Heart left ventricle (tissue), 13 donors: ENCODE measurements around the gene CARMIL3.

ENCODE experiments used
- CTCF ChIP-seq, 12 donors: fragments of 200-600 bp; sonication (generic) in 4 of 12; IDR thresholded peaks; one replicate each; pipeline versions ENCODE4 v1.5.0 to v1.8.0; 2018 to 2022; ENCODE audit warnings: antibody characterized with exemption in 12 of 12, mild to moderate bottlenecking in 5 of 12
- POLR2A ChIP-seq, 2 donors: fragments of 450-650 bp; IDR thresholded peaks; one replicate each; pipeline ENCODE4 v1.6.1; 2017; ENCODE audit warnings: antibody characterized with exemption in 2 of 2, mild to moderate bottlenecking in 2 of 2, moderate library complexity in 2 of 2
- donor health status: ischemic (EF 13 %, LVEDD 7.1; RV severe dilation, severe dysfunction).
- donor health status: DM: no; HTN: yes; CAD: no.
- donor health status: DM: no; HTN: no; CAD: no.
- donor health status: ischemic (EF 25% LVEDD 6.9; RV normal size, moderate dysfunction).
- donor health status: ischemic (EF 25% LVEDD 5.7; RV mildly dilated, moderate dysfunction).
- donor health status: ischemic (EF 35%, LVEDD 5.7; RV mildly dilated, moderate dysfunction).
- donor health status: nonischemic (EF 11% LVEDD 7.7; RV severe dilation, severe dysfunction).
- donor health status: DM: yes; HTN: yes; CAD: no.
- donor health status: PGD.
- donor health status: ischemic (EF 29% LVEDD 5.4; RV normal size, mild dysfunction).
- donor health status: nonischemic (EF 23%, LVEDD 6.1; RV moderate dilation, normal function).

- no peak for TF ChIP-seq CTCF (IDR thresholded peaks at IDR 0.05)
- TF ChIP-seq POLR2A (IDR thresholded peaks at IDR 0.05) = no peak
These were observed 11.5 kb downstream of the CARMIL3 start for GRCh38 chr14:24063263-24063836.
